NCI-H345 treated with DMSO at 0.1 percent for 48 hours (cell line): ENCODE measurements around the gene ZNF620.
A peak's percentile ranks its signal among the peaks of the same experiment; 100 is the strongest.
"Not testable (repeated sequence)": the region's sequence is repeated elsewhere in the genome, so short reads cannot be mapped to it uniquely, and the experiment has no call there.

Source experiments
- DNase-seq: peaks from one replicate; lab custom pipeline; 2025; ENCODE audit not compliant: unreplicated experiment; lab: John Stamatoyannopoulos, UW

The ZNF620 gene

DNA sequence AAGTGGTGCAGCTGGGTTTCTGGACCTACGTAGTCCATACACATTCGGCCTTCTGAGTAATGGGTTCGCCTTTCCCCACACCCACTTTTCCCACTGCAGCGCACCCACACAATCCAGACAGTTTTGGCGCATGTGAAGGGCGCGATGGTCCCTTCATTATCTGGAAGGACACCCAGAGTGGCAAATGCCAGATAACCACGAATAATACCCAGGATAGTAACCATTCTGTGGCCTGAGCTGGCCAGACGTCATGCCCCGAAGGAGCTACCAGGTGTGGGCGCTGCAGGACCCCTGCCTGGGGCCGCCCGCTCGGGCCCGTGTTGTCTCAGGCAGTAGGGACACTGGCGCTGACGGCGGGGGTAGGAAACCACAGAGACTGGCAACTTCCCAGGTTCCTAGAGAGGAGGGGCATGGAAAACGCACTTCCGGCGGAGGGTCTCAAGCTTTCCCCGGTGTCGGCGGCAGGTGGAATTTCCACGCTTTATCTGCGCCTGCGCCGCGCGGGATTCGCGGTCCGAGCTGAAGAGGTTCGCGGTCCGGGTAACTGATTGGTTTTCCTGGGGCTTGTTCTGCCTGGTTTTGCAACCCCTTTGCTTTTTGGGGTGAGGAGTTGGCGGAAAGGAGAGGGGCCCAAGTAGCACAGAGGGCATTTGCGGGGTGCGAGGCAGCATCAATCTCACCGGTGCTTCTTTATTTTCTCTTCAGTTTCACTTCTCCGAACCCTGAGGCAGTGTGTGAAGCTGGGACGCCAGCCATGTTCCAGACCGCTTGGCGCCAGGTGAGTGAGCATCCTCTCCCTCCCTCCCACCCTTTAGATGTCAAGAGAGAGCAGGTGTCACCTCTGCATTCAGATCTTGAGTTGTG, at the start of gene ZNF620:
TSS of gene ZNF620 (plus strand) at position 441 of the 864 bp plus-strand sequence. CDS start at position 755, 314 bp downstream.
- peak; percentile 65 for DNase-seq

GRCh38 chr3:40456279-40456939, 49.4 kb upstream of the ZNF620 start:
- no peak for DNase-seq

- DNase-seq = peak; percentile 44
Observed at GRCh38 chr3:40456940-40457823, 48.7 kb upstream of the ZNF620 start, which contains the start of gene RPL14. TSS of gene RPL14 (plus strand) at chr3:40457339. CDS start at chr3:40457472, 133 bp downstream.

- no peak for DNase-seq
Observed at GRCh38 chr3:40458473-40458872, 47.4 kb upstream of the ZNF620 start.

DNA sequence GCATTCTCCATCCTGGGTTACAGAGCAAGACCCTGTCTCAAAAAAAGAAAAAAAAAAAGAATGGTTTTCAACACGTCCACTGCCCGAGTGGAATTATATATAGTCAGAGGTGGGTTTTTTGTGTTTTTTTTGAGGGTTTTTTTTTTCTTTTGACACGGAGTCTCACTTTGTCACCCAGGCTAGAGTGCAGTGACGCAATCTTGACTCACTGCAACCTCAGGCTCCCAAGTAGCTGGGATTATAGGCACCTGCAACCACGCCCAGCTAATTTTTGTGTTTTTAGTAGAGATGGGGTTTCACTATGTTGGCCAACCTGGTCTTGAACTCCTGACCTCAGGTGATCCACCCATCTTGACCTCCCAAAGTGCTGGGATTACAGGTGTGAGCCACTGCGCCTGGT, 45.4 kb upstream of the ZNF620 start:
- not testable (repeated sequence) for DNase-seq

GRCh38 chr3:40461161-40461560, 44.7 kb upstream of the ZNF620 start:
- DNase-seq = no peak

DNA sequence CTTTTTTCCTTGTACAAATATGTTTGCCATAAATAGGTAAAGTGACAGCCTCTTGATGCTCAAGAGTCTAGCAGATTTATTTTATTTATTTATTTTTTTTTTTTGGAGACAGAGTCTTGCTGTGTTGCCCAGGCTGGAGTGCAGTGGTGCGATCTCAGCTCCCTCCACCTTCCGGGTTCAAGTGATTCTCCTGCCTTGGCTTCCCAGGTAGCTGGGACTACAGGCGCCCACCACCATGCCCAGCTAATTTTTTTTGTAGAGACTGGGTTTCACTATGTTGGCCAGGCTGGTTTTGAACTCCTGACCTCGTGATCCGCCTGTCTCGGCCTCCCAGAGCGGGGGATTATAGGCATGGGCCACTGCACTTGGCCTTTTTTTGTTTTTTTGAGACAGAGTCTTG, 43.0 kb upstream of the ZNF620 start:
- not testable (repeated sequence) for DNase-seq

- DNase-seq = no peak
Observed at GRCh38 chr3:40463579-40463978, 42.3 kb upstream of the ZNF620 start.

GRCh38 chr3:40464339-40465110, 41.3 kb upstream of the ZNF620 start:
- no peak for DNase-seq

- DNase-seq = no peak
Observed at GRCh38 chr3:40465111-40465407, 40.8 kb upstream of the ZNF620 start.

DNA sequence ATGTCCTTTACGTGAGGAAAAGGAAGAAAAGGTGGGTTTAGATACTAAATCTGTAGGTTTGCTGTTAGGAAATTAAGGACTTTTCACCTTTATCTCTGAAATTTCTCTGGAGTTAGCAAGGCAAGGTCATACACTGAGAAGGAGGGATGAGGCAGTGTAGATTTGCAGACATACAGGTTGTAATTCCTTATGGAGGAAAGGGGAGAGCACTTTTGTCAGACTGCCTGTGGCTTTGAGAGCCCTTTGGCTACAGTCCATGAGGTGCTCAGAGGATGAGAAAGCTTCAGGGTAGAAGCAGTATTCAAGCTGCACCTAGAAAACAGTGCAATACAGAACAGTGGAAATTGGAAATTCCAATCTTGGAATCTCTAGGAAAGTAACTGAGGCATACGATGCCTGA, 40.4 kb upstream of the ZNF620 start:
- DNase-seq = no peak

GRCh38 chr3:40468018-40468417, 37.8 kb upstream of the ZNF620 start:
- DNase-seq = no peak

DNA sequence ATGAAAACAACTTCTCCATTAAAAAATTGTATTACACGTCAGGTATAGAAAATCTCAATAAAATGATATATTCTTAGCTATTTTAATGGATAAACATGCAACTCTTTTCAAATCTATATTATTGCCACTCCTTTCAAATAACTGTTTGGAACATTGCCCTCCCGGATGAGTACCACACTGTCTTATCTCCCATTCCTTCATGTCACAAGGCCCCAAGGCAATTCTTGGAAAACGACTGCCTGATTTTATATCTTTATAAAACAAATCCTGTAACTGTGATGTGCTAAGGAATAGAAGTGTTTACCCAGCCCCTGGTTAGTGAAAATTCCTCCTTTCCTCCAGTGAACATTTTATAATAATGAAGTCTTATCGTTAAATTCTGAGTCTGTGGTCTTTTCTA, 35.1 kb upstream of the ZNF620 start:
- DNase-seq = no peak

DNA sequence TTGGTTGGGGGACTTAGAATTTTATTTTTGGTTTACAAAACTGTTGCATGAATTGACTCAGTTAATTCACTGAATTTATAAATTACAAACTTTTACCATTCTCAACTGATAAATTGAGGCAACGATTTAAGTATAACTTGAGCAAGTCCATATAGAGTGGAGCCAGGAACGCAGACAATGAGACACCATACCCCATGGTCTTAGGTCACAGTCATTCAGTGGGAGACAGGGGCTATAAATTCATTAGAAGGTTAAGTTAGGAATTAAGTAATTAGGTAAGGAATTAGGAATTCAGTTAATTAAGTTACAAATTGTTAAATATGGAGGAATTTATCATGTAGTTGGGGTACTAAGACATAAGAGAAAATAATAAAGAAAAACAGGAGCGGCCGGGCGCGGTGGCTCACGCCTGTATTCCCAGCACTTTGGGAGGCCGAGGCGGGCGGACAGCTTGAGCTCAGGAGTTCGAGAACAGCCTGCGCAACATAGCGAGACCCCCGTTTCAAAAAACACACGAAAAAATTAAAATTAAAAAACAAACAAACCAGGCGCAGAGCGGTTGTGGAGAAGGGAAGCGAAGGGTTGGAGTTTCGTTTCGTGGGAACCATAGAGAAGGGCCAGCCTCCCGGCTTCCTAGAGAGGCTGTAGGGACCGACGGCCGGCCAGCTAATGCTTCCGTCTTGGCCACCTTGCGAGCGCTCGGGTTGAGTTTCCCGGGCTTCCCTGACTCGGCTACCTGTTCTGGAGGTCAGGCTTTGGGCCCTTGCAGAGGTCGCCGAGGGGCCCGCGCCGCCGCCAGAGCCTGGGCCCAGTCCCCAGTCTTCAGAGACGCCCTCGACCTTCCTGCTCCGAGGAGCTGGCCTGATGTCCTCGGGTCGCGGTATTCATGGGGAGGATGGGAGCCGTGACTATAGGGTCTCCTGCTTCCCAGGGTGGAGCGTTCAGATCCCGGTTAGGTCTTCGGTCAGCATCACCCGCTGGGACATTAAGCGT, 29.1 kb upstream of the ZNF620 start, which contains the start of gene ZNF619:
TSS of gene ZNF619 (plus strand) at position 645 of the 993 bp plus-strand sequence. CDS start 858 bp downstream, outside the sequence.
- peak; percentile 1 for DNase-seq

- no peak for DNase-seq
Observed at GRCh38 chr3:40477666-40478065, 28.2 kb upstream of the ZNF620 start.

- no peak for DNase-seq
Observed at GRCh38 chr3:40487172-40487571, 18.7 kb upstream of the ZNF620 start.

- no peak for DNase-seq
Observed at GRCh38 chr3:40490916-40491315, 14.9 kb upstream of the ZNF620 start.

GRCh38 chr3:40494698-40495097, 11.1 kb upstream of the ZNF620 start:
- no peak for DNase-seq

DNA sequence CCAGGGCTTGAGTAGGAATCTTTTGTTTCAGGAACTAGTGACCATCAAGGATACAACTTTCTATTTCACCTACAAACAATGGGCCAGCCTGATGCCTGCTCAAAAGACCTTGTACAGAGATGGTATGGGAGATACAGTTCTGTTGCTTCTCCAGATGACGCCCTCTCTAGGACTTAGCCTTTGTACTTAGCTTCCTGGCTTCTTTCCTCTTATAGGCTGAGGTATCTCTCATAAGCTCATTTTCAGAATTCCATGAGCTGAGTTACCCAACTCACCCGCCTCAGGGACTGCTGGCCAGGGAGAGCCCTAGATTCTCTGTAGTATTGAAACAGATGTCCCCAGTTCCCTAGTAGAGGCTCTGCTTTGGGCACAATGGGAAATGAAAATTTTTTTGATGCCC, 8.6 kb upstream of the ZNF620 start:
- no peak for DNase-seq
